Measurements from ENCODE around the gene SMKR1. TPM values are rescaled to one million over a fixed set of nuclear protein-coding genes. Genes with fewer than 3 reads are reported as not detected.
A peak's percentile ranks its signal among the peaks of the same experiment; 100 is the strongest.
"Not testable (repeated sequence)": the region's sequence is repeated elsewhere in the genome, so short reads cannot be mapped to it uniquely, and the experiment has no call there.

The SMKR1 gene
- total RNA-seq, 1 experiment from 2014 or later: 7.4 TPM

DNA sequence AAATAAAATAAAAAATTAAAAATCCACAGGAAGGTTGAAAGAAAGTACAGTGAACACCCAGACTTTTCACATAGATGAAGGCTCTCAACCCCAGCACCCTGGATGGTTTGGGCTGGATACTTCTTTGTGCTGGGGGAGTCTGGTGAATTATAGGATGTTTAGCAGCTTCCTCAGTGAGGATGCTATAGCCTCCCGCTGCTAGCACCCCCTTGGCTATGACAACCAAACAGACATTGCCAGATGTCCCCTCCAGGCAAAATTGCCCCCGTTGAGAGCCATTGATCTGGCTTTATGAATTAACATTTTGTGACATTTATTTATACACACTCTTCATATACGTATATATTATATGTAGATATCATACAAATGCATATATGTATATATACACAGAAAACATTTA lies 21.6 kb downstream of the SMKR1 start:
- no peak for DNase-seq
- ChIA-PET CTCF (no interaction called here), POLR2A (ENCODE audit: unreplicated experiment) (no interaction called here)

GRCh38 chr7:129524405-129524804 lies 22.1 kb downstream of the SMKR1 start:
- H3K79me2 ChIP-seq (ENCODE audit: low read length); intact Hi-C loops (cut with micrococcal nuclease); H3K4me3 ChIP-seq (ENCODE audit: low read length); H3K36me3 ChIP-seq (ENCODE audit: low read depth, low read length); H3K9me3 ChIP-seq (ENCODE audit: low read length); H3K4me1 ChIP-seq (ENCODE audit: insufficient read depth, low read length); H3K4me2 ChIP-seq (ENCODE audit: low read length); H4K20me1 ChIP-seq (ENCODE audit: low read length); BruUV-seq (replicated peaks); H2AFZ ChIP-seq (ENCODE audit: low read length); H3K27me3 ChIP-seq (ENCODE audit: low read length); H3K9ac ChIP-seq (ENCODE audit: low read length); H3K9me2 ChIP-seq (replicated peaks; ENCODE audit: low read length); H3F3A ChIP-seq (ENCODE audit: low read length, unreplicated experiment); H3K27ac ChIP-seq (ENCODE audit: low read length); POLR2A ChIA-PET (ENCODE audit: unreplicated experiment): not testable (repeated sequence)
- peak; percentile 50 for DNase-seq
- CTCF ChIA-PET: interaction anchor here (0.6 kb wide), 1 partner anchor 91 kb away, joined by 14 read pairs; no protein-coding TSS in a partner anchor
- peak; percentile 43; the same call in 1 of the 2 replicates for ATAC-seq
- TF ChIP-seq CTCF (conservative IDR thresholded peaks at IDR 0.05; ENCODE audit: low read depth, low read length): 0 out of 2 replicates have a peak, but pooled peaks have one; percentile 9

More for the DNA sequence above, 21.6 kb downstream of the SMKR1 start:
- no peaks in the 10 kb centered on the region for H4K20me1 ChIP-seq (ENCODE audit: low read length)
- H3K4me3 ChIP-seq (ENCODE audit: low read length): no peak overlapping the region
- H2AFZ ChIP-seq (ENCODE audit: low read length): no peak overlapping the region
- no peaks in the 10 kb centered on the region for H3K79me2 ChIP-seq (ENCODE audit: low read length)
- no peaks in the 10 kb centered on the region for H3K27me3 ChIP-seq (ENCODE audit: low read length)
- 0 out of 2 replicates have a peak, but pooled peaks cover 4% of the 10 kb centered on the region for H3K4me1 ChIP-seq (ENCODE audit: insufficient read depth, low read length)
- H3K36me3 ChIP-seq (ENCODE audit: low read depth, low read length): no peaks in the 10 kb centered on the region
- TF ChIP-seq EZH2 (IDR thresholded peaks at IDR 0.05; ENCODE audit: low read length, unreplicated experiment) (no peak), EZH2phosphoT487 (IDR thresholded peaks at IDR 0.05; ENCODE audit: borderline replicate concordance, low read length) (no peak), CTCF (conservative IDR thresholded peaks at IDR 0.05; ENCODE audit: low read depth, low read length) (no peak)
- no peaks in the 10 kb centered on the region for H3F3A ChIP-seq (ENCODE audit: low read length, unreplicated experiment)
- no peak overlapping the region for H3K27ac ChIP-seq (ENCODE audit: low read length)
- BruUV-seq (replicated peaks): no TSS peak
- no peaks in the 10 kb centered on the region for H3K9me3 ChIP-seq (ENCODE audit: low read length)
- H3K9ac ChIP-seq (ENCODE audit: low read length): no peak overlapping the region
- H3K4me2 ChIP-seq (ENCODE audit: low read length): no peak overlapping the region
- intact Hi-C loops (cut with micrococcal nuclease): no loop called here
- H3K9me2 ChIP-seq (replicated peaks; ENCODE audit: low read length): no peaks in the 10 kb centered on the region
- ATAC-seq: no peak

- POLR2A ChIA-PET (ENCODE audit: unreplicated experiment): no interaction called here
Measured at GRCh38 chr7:129525225-129525862, 23.0 kb downstream of the SMKR1 start.

More at GRCh38 chr7:129525225-129525862, 23.0 kb downstream of the SMKR1 start:
- intact Hi-C loops (cut with micrococcal nuclease): no loop called here
- DNase-seq: no peak
- H3K27me3 ChIP-seq (ENCODE audit: low read length): no peaks in the 10 kb centered on the region
- no peak overlapping the region for H3K4me3 ChIP-seq (ENCODE audit: low read length)
- no peak for ATAC-seq
- no peaks in the 10 kb centered on the region for H3K36me3 ChIP-seq (ENCODE audit: low read depth, low read length)
- no peaks in the 10 kb centered on the region for H3F3A ChIP-seq (ENCODE audit: low read length, unreplicated experiment)
- no peak overlapping the region for H3K9ac ChIP-seq (ENCODE audit: low read length)
- H3K4me2 ChIP-seq (ENCODE audit: low read length): no peak overlapping the region
- no peaks in the 10 kb centered on the region for H4K20me1 ChIP-seq (ENCODE audit: low read length)
- H3K9me3 ChIP-seq (ENCODE audit: low read length): no peaks in the 10 kb centered on the region
- H3K4me1 ChIP-seq (ENCODE audit: insufficient read depth, low read length): peaks cover 8% of the 10 kb centered on the region
- H3K27ac ChIP-seq (ENCODE audit: low read length): no peak overlapping the region
- TF ChIP-seq CTCF (conservative IDR thresholded peaks at IDR 0.05; ENCODE audit: low read depth, low read length) (no peak), EZH2phosphoT487 (IDR thresholded peaks at IDR 0.05; ENCODE audit: borderline replicate concordance, low read length) (no peak), EZH2 (IDR thresholded peaks at IDR 0.05; ENCODE audit: low read length, unreplicated experiment) (no peak)
- no peak overlapping the region for H2AFZ ChIP-seq (ENCODE audit: low read length)
- BruUV-seq (replicated peaks): no TSS peak
- no peaks in the 10 kb centered on the region for H3K79me2 ChIP-seq (ENCODE audit: low read length)
- no peaks in the 10 kb centered on the region for H3K9me2 ChIP-seq (replicated peaks; ENCODE audit: low read length)
- CTCF ChIA-PET: no interaction called here
